Measurements from ENCODE around the gene GABRP.

Gene GABRP

DNA sequence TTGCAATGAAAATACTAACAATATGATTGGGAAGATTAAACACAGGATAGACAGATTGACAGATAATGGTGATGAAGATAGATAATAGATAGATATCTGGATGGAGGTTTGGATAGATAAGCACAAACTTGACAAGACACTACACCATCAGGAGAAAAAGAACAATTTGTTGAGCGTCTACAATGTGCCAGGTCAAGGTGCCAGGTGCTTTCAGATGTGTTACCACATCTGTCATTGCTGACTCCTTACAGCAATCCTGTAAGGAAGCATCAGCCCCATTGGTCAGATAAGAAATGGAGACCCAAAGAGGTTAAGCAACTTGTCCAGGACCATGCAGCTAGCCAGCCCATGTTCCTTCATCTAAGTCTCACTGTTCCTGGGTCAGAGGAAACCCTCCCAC lies 1.6 kb upstream of the GABRP start:
- Histone ChIP-seq H3K36me3 (ENCODE audit: control insufficient read depth, insufficient read depth, low read length) (no peaks in the 10 kb centered on the region), H3K4me3 (replicated peaks; ENCODE audit: low read depth, low read length) (no peak overlapping the region), H3K27me3 (replicated peaks; ENCODE audit: control insufficient read depth, insufficient read depth, low read length) (no peaks in the 10 kb centered on the region; the same call in none of the 2 replicates)
- TF ChIP-seq, protein P1, sequence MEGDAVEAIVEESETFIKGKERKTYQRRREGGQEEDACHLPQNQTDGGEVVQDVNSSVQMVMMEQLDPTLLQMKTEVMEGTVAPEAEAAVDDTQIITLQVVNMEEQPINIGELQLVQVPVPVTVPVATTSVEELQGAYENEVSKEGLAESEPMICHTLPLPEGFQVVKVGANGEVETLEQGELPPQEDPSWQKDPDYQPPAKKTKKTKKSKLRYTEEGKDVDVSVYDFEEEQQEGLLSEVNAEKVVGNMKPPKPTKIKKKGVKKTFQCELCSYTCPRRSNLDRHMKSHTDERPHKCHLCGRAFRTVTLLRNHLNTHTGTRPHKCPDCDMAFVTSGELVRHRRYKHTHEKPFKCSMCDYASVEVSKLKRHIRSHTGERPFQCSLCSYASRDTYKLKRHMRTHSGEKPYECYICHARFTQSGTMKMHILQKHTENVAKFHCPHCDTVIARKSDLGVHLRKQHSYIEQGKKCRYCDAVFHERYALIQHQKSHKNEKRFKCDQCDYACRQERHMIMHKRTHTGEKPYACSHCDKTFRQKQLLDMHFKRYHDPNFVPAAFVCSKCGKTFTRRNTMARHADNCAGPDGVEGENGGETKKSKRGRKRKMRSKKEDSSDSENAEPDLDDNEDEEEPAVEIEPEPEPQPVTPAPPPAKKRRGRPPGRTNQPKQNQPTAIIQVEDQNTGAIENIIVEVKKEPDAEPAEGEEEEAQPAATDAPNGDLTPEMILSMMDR (IDR thresholded peaks at IDR 0.05; ENCODE audit: insufficient read depth, low read length, poor library complexity, severe bottlenecking) = no peak
- DNase-seq (ENCODE audit: extremely low read depth, insufficient read length) = no peak

- Histone ChIP-seq H3K27me3 (replicated peaks; ENCODE audit: control insufficient read depth, insufficient read depth, low read length) (no peaks in the 10 kb centered on the region; the same call in none of the 2 replicates), H3K36me3 (ENCODE audit: control insufficient read depth, insufficient read depth, low read length) (no peaks in the 10 kb centered on the region), H3K4me3 (replicated peaks; ENCODE audit: low read depth, low read length) (no peak overlapping the region)
- TF ChIP-seq, protein P1 (IDR thresholded peaks at IDR 0.05; ENCODE audit: insufficient read depth, low read length, poor library complexity, severe bottlenecking) = no peak
- no peak for DNase-seq (ENCODE audit: extremely low read depth, insufficient read length)
These were observed 1.1 kb upstream of the GABRP start for GRCh38 chr5:170782438-170782837.

DNA sequence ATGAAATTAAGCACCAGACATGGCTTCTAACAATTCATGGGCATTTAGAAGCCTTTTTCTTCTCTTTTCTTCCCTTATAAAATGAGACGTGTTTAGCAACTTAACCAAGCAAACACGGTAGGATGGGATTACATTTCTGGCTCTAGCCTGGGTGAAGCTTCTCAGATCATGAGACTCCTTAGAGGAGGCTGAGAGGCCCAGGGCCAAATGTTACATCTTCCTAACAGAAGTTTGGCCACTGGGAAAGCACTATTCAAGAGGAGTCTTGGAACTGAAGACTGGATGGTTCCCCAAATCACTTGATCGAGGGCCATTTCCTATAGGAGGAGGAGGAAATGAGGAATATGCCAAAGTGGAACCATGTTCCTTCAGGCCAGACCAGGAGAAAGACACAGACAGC lies 1.9 kb downstream of the GABRP start:
- H3K36me3 ChIP-seq (ENCODE audit: control insufficient read depth, insufficient read depth, low read length) = no peaks in the 10 kb centered on the region
- H3K4me3 ChIP-seq (replicated peaks; ENCODE audit: low read depth, low read length) = no peak overlapping the region
- H3K27me3 ChIP-seq (replicated peaks; ENCODE audit: control insufficient read depth, insufficient read depth, low read length) = peaks cover under 1% of the 10 kb centered on the region
- DNase-seq (ENCODE audit: extremely low read depth, insufficient read length) = no peak
- TF ChIP-seq, protein P1 (IDR thresholded peaks at IDR 0.05; ENCODE audit: insufficient read depth, low read length, poor library complexity, severe bottlenecking) = no peak

- TF ChIP-seq, protein P1 (IDR thresholded peaks at IDR 0.05; ENCODE audit: insufficient read depth, low read length, poor library complexity, severe bottlenecking) = no peak
- Histone ChIP-seq H3K36me3 (ENCODE audit: control insufficient read depth, insufficient read depth, low read length) (no peaks in the 10 kb centered on the region), H3K27me3 (replicated peaks; ENCODE audit: control insufficient read depth, insufficient read depth, low read length) (peaks cover 2% of the 10 kb centered on the region), H3K4me3 (replicated peaks; ENCODE audit: low read depth, low read length) (no peak overlapping the region)
- no peak for DNase-seq (ENCODE audit: extremely low read depth, insufficient read length)
These were observed 3.7 kb downstream of the GABRP start for GRCh38 chr5:170787216-170787615.

GRCh38 chr5:170788626-170789304 lies 5.2 kb downstream of the GABRP start:
- TF ChIP-seq, protein P1 (IDR thresholded peaks at IDR 0.05; ENCODE audit: insufficient read depth, low read length, poor library complexity, severe bottlenecking) = no peak
- peaks cover 2% of the 10 kb centered on the region for H3K27me3 ChIP-seq (replicated peaks; ENCODE audit: control insufficient read depth, insufficient read depth, low read length)
- H3K4me3 ChIP-seq (replicated peaks; ENCODE audit: low read depth, low read length) = no peak overlapping the region
- no peaks in the 10 kb centered on the region for H3K36me3 ChIP-seq (ENCODE audit: control insufficient read depth, insufficient read depth, low read length)
- DNase-seq (ENCODE audit: extremely low read depth, insufficient read length) = no peak
